H1 (cell line): ENCODE measurements around the gene SEC11A. TPM values are rescaled to one million over a fixed set of nuclear protein-coding genes. Genes with fewer than 3 reads are reported as not detected.
A peak's percentile ranks its signal among the peaks of the same experiment; 100 is the strongest.

Experiments
- ASH2L ChIP-seq: fragments of 200-600, 300-600 bp; sonication (generic); IDR thresholded peaks from one replicate; pipeline ENCODE4 v1.7.1; 2017; ENCODE audit warnings: low read length
- CBX8 ChIP-seq: fragments of 300-800, 300-1000 bp; sonication (generic); IDR thresholded peaks from 2 replicates; pipeline ENCODE4 v1.7.1; 2016; ENCODE audit warnings: low read depth, low read length, borderline replicate concordance
- CEBPB ChIP-seq: IDR thresholded peaks from 2 replicates; pipeline ENCODE4 v1.6.1; 2012; ENCODE audit warnings: low read depth, low read length
- CHD1 ChIP-seq: IDR thresholded peaks from 2 replicates; pipeline ENCODE4 v1.6.1; 2012; ENCODE audit warnings: low read depth, low read length, improper control_type of control experiment
- CREB1 ChIP-seq: IDR thresholded peaks from 2 replicates; pipeline ENCODE4 v1.6.1; 2012; ENCODE audit warnings: inconsistent platforms
- EZH2 ChIP-seq: fragments of 200-600 bp; sonication (generic); IDR thresholded peaks from 2 replicates; pipeline ENCODE4 v1.7.1; 2012; ENCODE audit warnings: low read depth, mild to moderate bottlenecking, moderate library complexity, low read length, inconsistent platforms; ENCODE audit not compliant: severe bottlenecking
- GTF2F1 ChIP-seq: IDR thresholded peaks from 2 replicates; pipeline ENCODE4 v1.6.1; 2012; ENCODE audit warnings: low read depth, low read length, improper control_type of control experiment, borderline replicate concordance
- KDM4A ChIP-seq: IDR thresholded peaks from one replicate; pipeline ENCODE4 v1.7.1; 2012; ENCODE audit warnings: low read depth, mild to moderate bottlenecking, moderate library complexity, low read length, inconsistent platforms; ENCODE audit not compliant: severe bottlenecking
- MAFK ChIP-seq: IDR thresholded peaks from 2 replicates; pipeline ENCODE4 v1.6.1; 2012; ENCODE audit warnings: low read depth, mild to moderate bottlenecking, improper control_type of control experiment, low read length
- POU5F1 ChIP-seq: IDR thresholded peaks from 2 replicates; pipeline ENCODE4 v1.6.1; 2011; ENCODE audit warnings: low read depth, mild to moderate bottlenecking, low read length, moderate library complexity
- SAP30 ChIP-seq: fragments of 300-600 bp; sonication (generic); IDR thresholded peaks from 2 replicates; pipeline ENCODE4 v1.7.1; 2012; ENCODE audit warnings: low read length, moderate library complexity, mild to moderate bottlenecking, inconsistent platforms; ENCODE audit not compliant: insufficient read depth, insufficient replicate concordance
- SP2 ChIP-seq: IDR thresholded peaks from 2 replicates; pipeline ENCODE4 v1.6.1; 2012; ENCODE audit warnings: mild to moderate bottlenecking, low read length, inconsistent platforms
- SP4 ChIP-seq: IDR thresholded peaks from 2 replicates; pipeline ENCODE4 v1.6.1; 2012; ENCODE audit warnings: low read length, inconsistent platforms
- TAF1 ChIP-seq: IDR thresholded peaks from 2 replicates; pipeline ENCODE4 v1.6.1; 2011; ENCODE audit warnings: mild to moderate bottlenecking, low read depth, low read length
- ZNF274 ChIP-seq: IDR thresholded peaks from 2 replicates; pipeline ENCODE4 v1.7.0; 2012; ENCODE audit warnings: low read length, borderline replicate concordance; ENCODE audit errors: extremely low read depth
- polyA plus RNA-seq, 7 experiments: library from polyadenylated mRNA; depleted of rRNA in 3 of 7; stranded (reverse) in 5 of 7; unstranded in 2 of 7; fragments of >200 nt in 5 of 7; fragments of 200-250 nt in 2 of 7; gene quantifications; 1 replicate in 5 of 7; 2 replicates in 1 of 7; 4 replicates in 1 of 7; pipeline versions ENCODE4 v1.2.1 to v1.2.3, GENCODE V29; 2011 to 2013; ENCODE audit warnings: missing spikeins in 2 of 7, mixed read lengths in 2 of 7
- total RNA-seq: library from RNA; stranded (reverse); fragmentation: NEBNext Ultra II Directional; extraction: Animal tissue kit (Norgen Biotek cat#: 25700); gene quantifications from 2 replicates; pipeline ENCODE4 v1.2.1, GENCODE V29; 2021
- TF ChIP-seq, protein P1 (sequence below): IDR thresholded peaks from 2 replicates; pipeline ENCODE4 v1.6.1; 2011; ENCODE audit warnings: low read depth, mild to moderate bottlenecking, low read length; ENCODE audit not compliant: insufficient read depth

SEC11A gene
- total and polyA plus RNA-seq, 2 of the 8 experiments (the other 6 are each of a cell fraction or from before 2014, with no cell fraction given): 268 to 316 TPM

- no peak for TF ChIP-seq EZH2
- no peak for TF ChIP-seq CHD1
- no peak for TF ChIP-seq CEBPB
- TF ChIP-seq SP4: 0 out of 2 replicates have a peak, but pooled peaks have one; percentile 17
- no peak for TF ChIP-seq ZNF274
- TF ChIP-seq, protein P1, sequence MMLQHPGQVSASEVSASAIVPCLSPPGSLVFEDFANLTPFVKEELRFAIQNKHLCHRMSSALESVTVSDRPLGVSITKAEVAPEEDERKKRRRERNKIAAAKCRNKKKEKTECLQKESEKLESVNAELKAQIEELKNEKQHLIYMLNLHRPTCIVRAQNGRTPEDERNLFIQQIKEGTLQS: no peak
- no peak; the same call in 1 of the 2 replicates for TF ChIP-seq CREB1
- peak; percentile 94 for TF ChIP-seq TAF1
- no peak for TF ChIP-seq MAFK
- TF ChIP-seq ASH2L: no peak
- no peak for TF ChIP-seq SAP30
- TF ChIP-seq CBX8: no peak
- peak; percentile 78 for TF ChIP-seq KDM4A
- no peak for TF ChIP-seq POU5F1
- no peak for TF ChIP-seq GTF2F1
- TF ChIP-seq SP2: peak; percentile 7; the same call in 1 of the 2 replicates
These were observed at the start of gene SEC11A (continued) for GRCh38 chr15:84716036-84716732.
